Measurements from ENCODE around the gene GPX8. TPM values are rescaled to one million over a fixed set of nuclear protein-coding genes. Genes with fewer than 3 reads are reported as not detected.

The GPX8 gene
- total and polyA plus RNA-seq, 9 of the 15 experiments (the other 6 are each of a cell fraction or from before 2014, with no cell fraction given): 0.62 to 1.8 (median 1.2) TPM

- peak in 1 of 2 experiments; percentile 48; a peak in 1 of 4 replicates for TF ChIP-seq ZNF639 (CRISPR knock-in tag; conservative IDR thresholded peaks at IDR 0.05 in 1 of 2, IDR thresholded peaks at IDR 0.05 in 1 of 2)
- no peak for TF ChIP-seq ZZZ3 (IDR thresholded peaks at IDR 0.05)
- peak; percentile 72; the same call in 1 of the 2 replicates for TF ChIP-seq HNRNPL (IDR thresholded peaks at IDR 0.05; ENCODE audit: low read depth, low read length)
- no peak for TF ChIP-seq MAFG (tag; conservative IDR thresholded peaks at IDR 0.05)
- peak; percentile 45; the same call in 1 of the 2 replicates for TF ChIP-seq ZNF592 (IDR thresholded peaks at IDR 0.05)
- TF ChIP-seq CBFA2T3 (IDR thresholded peaks at IDR 0.05): no peak
- peak; percentile 2 for TF ChIP-seq CTCFL (IDR thresholded peaks at IDR 0.05; ENCODE audit: borderline replicate concordance, insufficient read depth, low read depth, low read length, poor library complexity, severe bottlenecking)
- TF ChIP-seq JUND (IDR thresholded peaks at IDR 0.05; ENCODE audit: borderline replicate concordance, low read depth, low read length): 0 out of 2 replicates have a peak, but pooled peaks have one; percentile 25
- TF ChIP-seq JUND (tag; IDR thresholded peaks at IDR 0.05; ENCODE audit: borderline replicate concordance, low read depth, low read length): no peak; the same call in 2 of the 3 replicates
- TF ChIP-seq TBP (optimal IDR thresholded peaks at IDR 0.05; ENCODE audit: low read depth, low read length): peak; percentile 25
- TF ChIP-seq MNT (conservative IDR thresholded peaks at IDR 0.05): peak in 1 of 2 experiments; percentile 60; a peak in 1 of 4 replicates
- 0 out of 2 replicates have a peak, but pooled peaks have one; percentile 42 for TF ChIP-seq ZBTB33 (CRISPR knock-in tag; IDR thresholded peaks at IDR 0.05)
- peak; percentile 27; the same call in 1 of the 2 replicates for TF ChIP-seq DMBX1 (CRISPR knock-in tag; IDR thresholded peaks at IDR 0.05; ENCODE audit: borderline replicate concordance)
- TF ChIP-seq XRCC5 (IDR thresholded peaks at IDR 0.05; ENCODE audit: low read depth, low read length): 0 out of 2 replicates have a peak, but pooled peaks have one; percentile 24
Measured at GRCh38 chr5:55176176-55176818, 16.3 kb downstream of the GPX8 start (continued).
